HG03558 (cell line): ENCODE measurements around the gene MPP2.
"Not testable (repeated sequence)": the region's sequence is repeated elsewhere in the genome, so short reads cannot be mapped to it uniquely, and the experiment has no call there.

Experiments
- ATAC-seq: cut with Tn5 transposase; IDR thresholded peaks from one replicate; pipeline ENCODE4 v1.9.1; 2021; ENCODE audit warnings: moderate number of reproducible peaks; ENCODE audit not compliant: unreplicated experiment; ENCODE audit errors: extremely low read depth

The MPP2 gene

DNA sequence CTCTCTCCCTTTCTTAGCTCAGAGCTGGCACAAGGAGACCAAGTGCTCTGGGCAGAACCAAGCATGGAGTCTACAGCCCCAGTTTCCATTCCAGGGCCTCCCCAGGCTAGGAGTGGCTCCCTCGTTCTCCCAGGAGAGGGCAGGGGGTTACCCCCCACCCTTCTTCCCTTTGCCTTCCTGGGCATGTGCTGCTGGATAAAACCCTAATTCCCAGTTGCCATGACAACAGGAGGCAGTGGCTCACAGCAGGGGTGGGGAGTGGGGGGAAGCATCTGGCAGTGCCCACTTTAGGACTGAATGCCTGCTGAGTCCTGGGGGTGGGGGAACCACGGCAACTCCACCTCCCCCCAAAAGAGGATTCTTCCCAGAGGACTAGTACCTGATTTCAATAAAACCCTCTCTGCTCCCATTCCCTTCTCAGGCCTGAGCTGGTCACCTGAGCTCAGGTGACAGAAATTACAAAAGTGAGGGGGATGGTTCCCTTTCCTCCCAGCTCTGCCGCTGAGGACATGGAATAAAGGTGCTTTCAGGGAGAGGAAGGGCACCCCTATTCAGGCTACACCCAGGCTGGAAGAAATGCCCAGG lies 1.8 kb downstream of the MPP2 start:
- ATAC-seq, result no peak

DNA sequence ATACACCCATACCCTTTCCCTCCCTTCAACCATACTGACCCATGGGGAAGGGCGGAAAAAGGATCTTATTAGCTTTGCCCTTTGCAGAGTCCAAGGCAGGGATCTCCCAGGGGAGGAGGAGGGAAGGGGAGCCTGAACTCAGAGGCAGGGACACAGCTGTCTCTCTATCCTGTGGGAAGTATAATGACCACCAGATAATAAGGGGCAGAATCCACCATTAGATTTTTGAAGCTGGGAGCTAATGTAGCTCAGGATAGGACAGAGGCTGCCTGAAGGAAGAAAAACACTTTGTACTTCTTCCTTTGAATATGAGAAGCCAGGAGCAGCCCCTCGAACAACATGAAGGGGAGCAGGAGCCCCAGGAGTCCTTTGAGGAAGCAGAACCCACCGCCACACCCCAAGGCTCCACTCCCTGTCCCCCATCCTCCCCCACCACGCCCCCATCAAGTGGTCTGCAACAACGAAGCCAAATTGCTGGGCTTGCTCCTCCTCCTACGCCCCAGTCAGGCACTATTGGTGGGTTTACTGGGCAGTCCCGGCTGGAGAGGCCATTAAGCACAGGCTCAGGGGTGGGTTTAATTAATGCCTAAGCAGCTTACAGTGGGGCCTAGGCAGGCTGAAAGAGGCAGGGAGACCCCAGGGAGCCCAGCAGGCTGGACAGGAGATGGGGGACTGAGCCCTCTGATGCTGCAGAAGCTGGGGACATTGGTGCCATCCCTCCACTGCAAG lies 5.3 kb downstream of the MPP2 start:
- no peak for ATAC-seq

DNA sequence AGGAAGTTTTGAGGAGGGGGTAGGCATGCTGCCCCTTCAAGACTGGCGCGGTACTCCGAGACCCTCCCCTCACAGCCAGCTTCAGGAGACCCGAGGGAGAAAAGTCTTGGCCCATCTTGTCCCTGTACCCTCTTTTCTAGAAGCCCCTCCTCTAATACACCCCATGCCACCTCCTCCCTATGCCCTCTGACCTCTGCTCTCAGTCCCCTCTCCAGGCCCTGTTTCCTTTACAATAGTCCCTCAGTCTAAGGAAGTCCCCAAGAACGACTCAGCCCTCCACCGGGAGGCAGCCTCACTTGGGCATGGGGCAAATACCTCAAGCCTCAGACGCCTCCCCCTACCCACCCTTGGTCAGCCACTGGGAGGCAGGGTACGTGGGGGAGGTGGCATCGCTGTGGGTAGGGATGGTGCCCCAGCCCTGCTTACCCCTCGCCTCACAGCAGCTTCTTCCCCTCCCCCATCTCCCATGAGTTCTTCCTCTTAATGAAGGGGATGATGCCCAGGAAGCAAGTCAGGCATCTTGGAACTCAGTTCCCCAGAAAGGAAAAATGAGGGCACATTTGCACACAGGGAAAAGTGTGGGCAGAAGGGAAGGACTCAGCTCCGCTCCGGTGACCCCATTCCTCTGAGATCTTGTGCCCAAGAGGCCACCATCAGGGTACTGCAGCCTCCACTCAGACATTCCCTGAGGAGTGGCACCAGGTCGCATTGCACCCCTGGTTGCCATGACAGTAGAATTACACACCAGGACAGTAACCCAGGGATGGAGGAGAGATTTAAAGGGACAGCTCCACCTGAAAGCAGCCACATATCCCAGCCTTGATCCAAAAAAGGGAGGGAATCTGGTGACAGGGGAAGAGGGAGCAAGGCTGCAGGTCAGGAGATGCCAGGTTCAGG lies 6.2 kb downstream of the MPP2 start:
- no peak for ATAC-seq

DNA sequence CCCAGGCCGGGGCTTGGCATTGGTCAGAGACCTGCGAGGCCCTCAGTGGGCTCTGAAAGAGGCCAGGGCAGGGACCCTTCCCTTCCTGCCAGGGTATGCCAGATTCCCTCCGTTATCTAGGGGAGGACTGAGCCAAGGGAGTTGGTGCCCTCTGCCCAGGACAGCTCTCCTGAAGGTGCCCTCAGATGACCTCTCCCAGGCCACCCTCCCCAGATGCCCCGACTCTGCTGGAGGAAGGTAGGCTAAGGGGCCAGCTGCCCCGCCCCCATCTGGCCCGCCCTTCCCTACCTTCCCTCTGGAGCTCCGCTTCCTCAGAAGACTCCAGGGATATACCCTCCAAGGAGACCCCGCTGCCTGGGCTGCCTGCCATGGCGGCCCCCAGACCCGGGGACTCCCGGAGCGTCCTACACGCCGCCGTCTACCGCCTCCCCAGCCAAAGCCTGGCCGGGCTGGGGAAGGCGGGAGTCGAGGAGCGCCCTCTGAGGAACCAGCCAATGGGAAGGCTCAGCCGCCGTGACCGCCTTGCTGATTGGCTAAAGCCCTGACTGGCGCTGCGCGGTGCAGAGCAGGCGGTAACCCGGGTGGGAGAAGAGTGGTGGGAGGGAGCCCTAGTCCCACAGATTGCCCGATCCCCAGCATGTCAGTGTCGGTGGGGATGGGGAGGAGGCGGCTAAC lies 7.0 kb downstream of the MPP2 start:
- ATAC-seq, result no peak

DNA sequence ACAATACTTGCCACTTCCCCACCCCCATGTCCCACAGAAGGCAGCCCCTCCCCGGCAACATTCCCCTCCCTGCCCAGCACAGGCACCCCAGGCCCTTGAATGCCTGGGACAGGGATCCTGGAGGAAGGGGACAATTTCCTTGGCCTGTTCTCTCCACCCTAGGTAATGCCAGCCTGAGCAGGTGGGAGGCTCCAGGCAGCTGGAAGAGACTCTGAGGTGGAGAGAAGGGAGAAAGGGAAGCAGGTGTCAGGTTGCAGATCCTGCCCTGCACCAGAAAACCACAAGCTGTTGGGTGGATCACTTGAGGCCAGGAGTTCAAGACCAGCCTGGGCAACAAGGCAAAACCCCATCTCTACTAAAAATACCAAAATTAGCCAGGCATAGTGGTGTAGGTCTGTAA lies 8.9 kb downstream of the MPP2 start:
- no peak for ATAC-seq

DNA sequence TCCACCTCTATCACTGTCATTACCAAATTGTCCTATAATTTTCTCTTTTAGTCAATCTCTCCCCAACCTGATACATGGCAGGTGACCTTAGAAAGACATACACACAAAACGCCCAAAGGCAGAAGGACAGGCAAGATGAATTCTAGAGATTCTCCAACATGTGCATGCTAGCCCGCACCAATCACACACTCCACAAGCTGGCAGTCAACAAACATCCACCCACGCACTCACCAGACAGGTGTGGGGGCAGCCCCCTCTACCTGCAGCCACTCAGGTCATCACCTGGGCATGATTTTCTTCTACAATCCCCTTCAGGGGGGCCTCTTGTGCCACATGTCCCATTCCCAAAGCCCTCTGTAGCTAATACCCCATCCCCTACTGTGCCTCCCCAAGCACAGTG lies 9.5 kb downstream of the MPP2 start:
- ATAC-seq, result no peak

DNA sequence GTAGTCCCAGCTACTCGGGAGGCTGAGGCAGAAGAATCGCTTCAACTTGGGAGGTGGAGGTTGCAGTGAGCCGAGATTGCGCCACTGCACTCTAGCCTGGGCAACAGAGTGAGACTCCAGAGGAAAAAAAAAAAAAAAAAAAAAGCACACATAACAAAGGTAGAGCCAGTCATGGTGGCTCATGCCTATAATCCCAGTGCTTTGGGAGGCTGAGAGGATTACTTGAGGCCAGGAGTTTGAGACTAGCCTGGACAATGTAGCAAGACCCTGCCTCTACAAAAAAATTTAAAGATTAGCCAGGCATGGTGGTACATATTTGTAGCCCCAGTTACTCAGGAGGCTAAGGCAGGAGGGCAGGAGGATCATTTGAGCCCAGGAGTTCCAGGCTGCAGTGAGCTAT lies 12.8 kb downstream of the MPP2 start:
- ATAC-seq, result not testable (repeated sequence)

DNA sequence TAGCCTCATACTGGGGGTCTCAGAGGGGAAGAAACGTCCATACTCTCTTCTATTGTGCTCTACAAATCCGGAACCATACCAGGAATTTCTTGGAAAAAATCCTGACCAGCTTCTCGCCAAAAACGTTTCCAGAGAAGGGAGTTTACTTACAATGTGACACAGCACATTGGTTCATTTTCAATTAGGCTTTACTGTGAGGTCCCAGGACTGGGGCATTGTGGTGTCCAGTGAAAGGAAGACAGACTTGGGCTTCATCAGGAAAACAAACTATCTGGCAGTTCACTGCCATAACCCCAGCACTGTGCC lies 14.7 kb downstream of the MPP2 start:
- no peak for ATAC-seq

DNA sequence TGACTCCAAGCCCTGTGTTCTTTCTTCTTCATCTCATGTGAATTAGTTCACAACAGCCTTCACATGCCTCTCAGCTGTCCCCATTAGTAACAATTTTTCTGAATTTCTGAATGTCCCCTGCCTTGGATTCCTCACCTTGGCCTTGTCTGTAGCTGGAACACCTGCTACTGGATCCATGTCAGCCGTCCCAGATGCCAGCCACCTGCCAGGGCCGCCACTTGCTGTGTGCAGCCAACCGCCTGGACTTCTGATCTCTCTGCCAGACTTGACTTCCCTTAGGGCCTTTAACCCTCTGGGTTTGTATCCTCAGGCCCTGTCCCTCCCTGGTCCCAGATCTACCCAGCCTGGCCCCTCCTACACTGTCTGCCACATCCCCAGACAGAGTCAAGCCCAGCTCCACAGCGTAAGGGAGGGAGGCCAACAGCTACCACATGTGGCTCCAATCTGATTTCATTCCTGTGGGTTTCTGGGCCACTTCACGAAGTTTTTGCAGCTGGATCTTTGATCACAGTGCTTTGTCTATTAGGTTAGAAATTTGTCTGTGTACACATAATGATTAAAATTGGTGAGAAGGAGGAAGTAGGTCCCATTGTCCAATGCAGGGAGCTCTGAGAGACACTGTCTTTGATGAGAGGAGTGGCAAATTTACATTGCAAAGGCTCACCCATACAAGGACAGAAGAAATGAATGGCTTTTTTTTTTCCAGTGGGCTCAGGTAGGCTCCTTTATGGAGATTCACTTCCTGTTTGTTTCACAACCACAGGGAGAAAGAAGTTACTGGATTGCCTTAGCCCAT lies 15.3 kb downstream of the MPP2 start:
- ATAC-seq, result no peak

DNA sequence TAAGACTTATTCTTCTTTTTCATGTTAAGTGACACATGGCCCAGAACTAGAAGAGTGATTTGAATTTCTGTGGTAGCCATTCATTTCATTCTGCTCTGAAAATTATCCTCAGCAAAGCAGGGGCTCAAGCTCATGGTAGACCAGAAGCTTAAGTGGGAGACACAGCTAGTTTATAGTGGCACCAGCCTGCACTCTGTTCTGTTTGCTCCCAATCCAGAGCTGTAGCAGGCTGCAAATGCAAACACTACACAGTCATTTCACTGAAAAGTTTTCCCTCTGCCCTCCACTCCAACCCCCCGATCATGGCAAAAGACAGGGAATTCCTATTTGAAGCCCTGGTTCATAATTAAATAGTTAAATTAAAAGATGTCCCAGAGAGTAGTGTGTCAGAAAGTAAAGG lies 17.1 kb downstream of the MPP2 start:
- ATAC-seq, result no peak

DNA sequence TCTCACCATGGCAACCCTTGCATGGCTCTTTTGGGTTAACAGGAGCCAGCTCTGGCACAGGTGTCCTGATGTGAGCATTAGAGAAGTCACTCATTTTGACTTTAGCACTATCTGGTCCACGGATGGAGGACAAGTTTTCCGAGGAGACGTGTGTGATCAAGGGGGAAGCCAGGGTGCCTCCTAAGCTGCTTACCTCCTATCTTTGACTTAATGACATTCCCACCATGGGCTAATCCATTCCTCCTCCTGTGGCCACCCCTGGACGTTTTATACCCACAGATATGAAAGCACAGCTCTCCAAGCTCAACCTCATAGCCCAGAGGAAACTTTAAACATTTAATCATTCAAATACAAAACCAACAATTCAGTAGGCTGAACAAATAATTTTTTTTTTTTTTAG lies 18.8 kb downstream of the MPP2 start:
- no peak for ATAC-seq

DNA sequence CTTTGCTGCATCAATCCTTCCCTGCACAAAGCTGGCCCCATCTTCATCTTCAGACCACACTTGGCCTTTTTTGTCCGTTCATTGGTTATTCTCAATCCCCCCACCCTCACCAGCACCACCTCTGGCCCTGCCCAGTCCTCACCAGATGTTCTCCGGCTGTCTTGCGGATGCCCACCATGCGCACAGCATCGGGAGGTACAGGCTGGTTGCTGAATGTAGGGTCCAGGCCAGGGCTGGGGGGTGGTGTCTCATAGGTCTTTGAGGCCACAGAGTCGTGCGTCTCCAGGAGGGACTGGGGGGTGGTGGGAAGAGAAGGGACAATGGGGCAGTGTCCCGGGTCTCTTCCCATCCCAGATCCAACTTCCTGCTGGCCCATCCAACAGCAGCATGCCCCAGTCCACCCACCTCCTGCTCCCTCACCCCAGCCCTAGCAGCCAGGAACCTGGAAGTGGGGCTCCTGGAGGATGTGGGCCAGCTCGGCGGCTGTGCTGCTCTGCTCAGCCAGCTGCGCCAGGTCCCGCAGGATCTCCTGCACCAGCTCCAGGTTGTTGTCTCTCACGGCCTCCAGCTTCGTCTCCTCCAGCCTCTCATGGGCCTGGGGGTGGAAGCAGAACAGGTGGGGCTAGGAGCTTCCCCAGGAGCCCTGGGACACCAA lies 24.4 kb downstream of the MPP2 start:
- no peak for ATAC-seq

DNA sequence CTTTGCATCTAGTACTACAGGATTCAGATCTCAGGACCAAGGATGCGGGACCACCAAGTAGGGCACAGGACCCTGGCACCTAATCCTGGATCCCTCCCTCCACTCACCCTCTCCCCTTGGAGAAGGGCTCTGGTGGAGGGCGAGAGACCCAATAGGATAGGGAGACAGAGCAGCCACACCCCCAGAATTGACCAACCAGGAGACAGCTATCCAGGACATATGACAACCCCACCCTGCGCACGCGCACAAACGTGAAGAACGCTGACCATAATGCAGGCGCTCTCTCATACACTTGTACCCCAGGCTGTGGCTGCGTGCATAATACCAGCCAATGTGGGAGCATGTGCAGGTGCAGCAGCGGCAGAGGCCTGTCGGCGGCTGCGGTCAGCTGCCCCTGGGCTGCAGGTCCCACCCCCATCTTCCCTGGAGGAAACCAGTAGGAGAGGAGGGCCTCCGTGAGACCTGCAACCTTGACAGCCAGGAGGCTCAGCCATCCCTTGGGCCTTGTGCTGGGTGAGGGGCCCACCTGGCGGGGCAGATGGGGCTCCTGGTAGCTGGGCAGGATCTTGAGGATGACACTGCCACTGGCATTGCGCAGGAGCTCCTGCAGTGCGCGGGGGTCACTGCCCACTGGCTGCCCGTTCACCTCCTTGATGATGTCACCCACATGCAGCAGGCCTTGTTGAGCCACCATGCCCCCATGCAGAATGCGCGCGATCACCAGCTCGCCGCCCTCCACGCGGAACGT lies 25.4 kb downstream of the MPP2 start:
- ATAC-seq, result no peak

DNA sequence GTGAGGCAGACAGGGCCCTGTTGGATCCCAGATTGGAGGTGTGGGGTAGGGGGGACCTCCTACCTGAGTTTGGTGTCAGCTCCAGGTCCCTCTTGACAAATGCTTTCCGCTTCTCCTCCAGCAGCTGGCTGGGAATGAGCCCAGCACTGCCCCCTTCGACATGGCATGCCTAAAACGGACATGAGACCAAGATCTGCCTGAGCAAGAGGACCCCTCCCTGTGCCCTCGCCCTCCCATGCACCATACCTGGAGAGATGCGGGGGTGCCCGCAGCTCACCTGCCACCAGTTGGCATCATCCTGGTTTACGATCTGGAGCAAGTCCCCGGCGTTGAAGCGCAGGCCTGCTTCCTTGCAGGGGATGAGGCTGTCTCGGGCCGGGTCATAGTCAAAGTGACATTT lies 26.2 kb downstream of the MPP2 start:
- ATAC-seq, result no peak

DNA sequence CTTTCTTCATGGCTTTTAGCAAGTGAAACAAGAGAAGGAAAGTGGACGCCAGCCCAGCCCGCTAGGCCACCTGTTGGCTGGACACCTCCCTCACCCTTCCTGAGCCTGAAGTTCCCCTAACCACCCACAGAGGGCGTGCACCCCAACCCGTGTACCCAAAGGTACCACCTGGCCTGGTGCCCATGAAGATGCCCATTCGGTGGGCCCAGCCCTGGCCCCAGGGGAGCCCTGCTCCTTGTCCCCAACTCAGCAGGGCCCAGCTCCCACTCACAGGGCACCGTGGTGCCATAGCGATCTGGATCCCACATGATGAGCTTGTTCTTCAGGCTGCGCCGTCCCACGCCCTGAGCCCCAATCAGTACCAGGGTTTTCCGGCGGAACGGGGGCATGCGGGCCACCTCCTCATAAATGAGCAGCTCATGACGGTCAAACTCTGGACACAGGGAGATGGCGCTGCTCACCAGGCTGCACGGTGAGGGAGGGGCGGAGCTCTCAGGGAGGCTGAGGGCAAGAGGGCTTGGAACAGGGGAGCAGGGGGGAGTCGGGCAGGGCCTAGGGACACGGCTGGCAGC lies 26.8 kb downstream of the MPP2 start:
- ATAC-seq, result no peak

DNA sequence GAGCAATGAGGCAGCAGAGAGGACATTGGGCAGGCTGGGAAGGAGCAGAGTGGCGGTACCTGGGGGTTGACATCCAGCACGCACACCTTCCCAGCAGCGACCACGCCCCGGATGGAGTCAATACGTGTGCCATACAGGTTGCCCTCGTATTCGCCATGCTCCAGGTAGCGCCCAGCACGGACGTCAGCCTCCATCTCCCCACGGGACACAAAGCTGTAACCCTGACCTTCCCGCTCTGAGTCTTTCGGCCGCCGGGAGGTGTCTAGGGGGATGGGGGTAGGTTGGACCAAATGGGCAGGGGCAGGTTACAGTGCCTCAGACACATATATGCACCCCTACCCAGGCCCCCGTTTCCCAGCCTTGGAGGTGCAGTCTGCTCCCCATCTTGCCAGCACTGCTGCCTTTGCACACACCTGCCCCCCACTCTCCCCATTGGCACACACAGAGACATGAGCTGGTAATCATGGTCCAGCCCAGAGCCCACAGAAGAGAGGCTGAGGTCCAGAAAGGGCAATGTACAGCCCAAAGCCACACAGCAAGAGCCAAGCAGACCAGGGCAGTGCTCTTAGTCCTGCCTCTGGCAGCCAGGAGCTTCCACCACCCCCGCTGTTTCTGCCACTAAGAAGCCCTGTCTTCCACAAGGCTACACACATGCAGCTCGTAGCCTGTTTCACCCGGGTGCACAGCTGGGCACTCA lies 27.5 kb downstream of the MPP2 start:
- ATAC-seq, result no peak

DNA sequence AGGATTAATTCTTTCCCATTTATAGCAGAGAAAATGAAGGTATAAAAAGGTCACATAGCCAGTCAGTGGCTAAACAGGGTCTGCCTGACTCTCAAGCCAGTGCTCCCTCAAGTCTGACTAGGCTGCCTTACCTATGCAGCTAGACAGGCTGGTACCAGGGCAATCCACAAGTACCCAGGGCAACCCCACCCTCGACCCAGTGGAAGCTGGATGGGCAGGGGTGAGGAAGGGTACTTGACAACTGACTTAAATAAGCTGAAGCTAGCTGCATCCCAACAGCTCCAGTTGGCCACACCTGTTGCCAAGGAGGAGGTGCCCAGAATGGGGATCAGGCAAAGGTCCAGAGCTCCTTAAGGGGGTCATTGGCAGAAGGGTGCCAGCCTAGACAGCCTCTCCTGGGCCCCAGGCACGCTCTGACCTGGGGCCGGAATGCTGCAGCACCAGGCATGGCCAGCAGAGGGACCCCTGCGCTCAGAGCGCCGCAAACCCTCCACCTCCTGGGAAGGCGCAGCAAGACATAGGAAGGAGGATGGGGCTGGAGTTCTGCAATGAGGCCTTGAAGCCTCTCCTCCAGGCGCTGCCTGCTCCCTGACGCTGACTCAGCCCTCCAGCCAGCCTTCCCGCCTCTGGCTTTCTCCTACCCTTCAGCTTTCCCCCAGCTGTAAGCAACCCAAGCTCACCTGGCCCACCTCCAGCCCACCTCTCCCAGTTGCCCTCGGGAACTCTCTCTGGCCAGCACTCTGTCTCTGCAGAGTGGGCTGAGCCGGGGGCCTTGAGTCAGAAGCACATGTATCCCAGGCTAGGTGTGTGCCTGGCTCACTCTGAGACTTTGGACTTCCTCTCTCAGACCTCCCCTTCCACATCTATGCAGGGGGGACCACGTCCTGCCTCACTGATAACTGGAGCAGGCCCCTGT lies 28.8 kb downstream of the MPP2 start:
- no peak for ATAC-seq
